Neural progenitor cell (in vitro differentiated cells): ENCODE results near the gene MAP3K9. TPM values are rescaled to one million over a fixed set of nuclear protein-coding genes. Genes with fewer than 3 reads are reported as not detected.

Source experiments
- DNase-seq: peaks from one replicate; pipeline ENCODE4 v3.0.0-alpha.2; 2016; ENCODE audit warnings: low spot score
- H2AFZ ChIP-seq: fragments of 200-600 bp; sonication (generic); replicated peaks from 2 replicates; pipeline ENCODE4 v1.6.1; 2016; ENCODE audit warnings: antibody characterized with exemption
- H3F3A ChIP-seq: fragments of 200-600 bp; sonication (generic); 2 replicates; pipeline ENCODE4 v1.6.1; 2016; ENCODE audit warnings: antibody characterized with exemption, low read depth
- H3K27ac ChIP-seq: fragments of 200-600 bp; sonication (generic); 2 replicates; pipeline ENCODE4 v1.5.1; 2016; ENCODE audit warnings: mild to moderate bottlenecking
- H3K27me3 ChIP-seq: fragments of 200-600 bp; sonication (generic); 2 replicates; pipeline ENCODE4 v1.6.1; 2016; ENCODE audit warnings: mild to moderate bottlenecking, moderate library complexity
- H3K36me3 ChIP-seq: fragments of 200-600 bp; sonication (generic); 2 replicates; pipeline ENCODE4 v1.5.1; 2016
- H3K4me1 ChIP-seq: fragments of 200-600 bp; sonication (generic); 2 replicates; pipeline ENCODE4 v1.6.1; 2016; ENCODE audit warnings: mixed run types
- H3K4me2 ChIP-seq: fragments of 200-600 bp; sonication (generic); 2 replicates; pipeline ENCODE4 v1.6.1; 2016
- H3K4me3 ChIP-seq: fragments of 200-600 bp; sonication (generic); 2 replicates; pipeline ENCODE4 v1.5.1; 2016
- H3K79me2 ChIP-seq: fragments of 200-600 bp; sonication (generic); 2 replicates; pipeline ENCODE4 v1.6.1; 2016; ENCODE audit warnings: low read depth
- H3K9ac ChIP-seq: fragments of 200-600 bp; sonication (generic); 2 replicates; pipeline ENCODE4 v1.6.1; 2016
- H3K9me3 ChIP-seq: fragments of 200-600 bp; sonication (generic); 2 replicates; pipeline ENCODE4 v1.5.1; 2016; ENCODE audit warnings: low read depth
- H4K20me1 ChIP-seq: fragments of 200-600 bp; sonication (generic); 2 replicates; pipeline ENCODE4 v1.6.1; 2016; ENCODE audit warnings: low read depth
- H3K27ac Mint-ChIP-seq: 3 replicates; pipeline ENCODE4 v1.8.0; 2021; ENCODE audit warnings: mixed read lengths
- H3K27me3 Mint-ChIP-seq: 2 replicates; pipeline ENCODE4 v1.8.0; 2022; ENCODE audit warnings: low read depth, mild to moderate bottlenecking, inconsistent platforms, moderate library complexity, mixed read lengths; ENCODE audit not compliant: insufficient read depth
- H3K36me3 Mint-ChIP-seq: 3 replicates; pipeline ENCODE4 v1.8.0; 2021; ENCODE audit warnings: mixed read lengths
- H3K4me1 Mint-ChIP-seq: 3 replicates; pipeline ENCODE4 v1.8.0; 2021; ENCODE audit warnings: mixed read lengths
- H3K4me3 Mint-ChIP-seq: 3 replicates; pipeline ENCODE4 v1.8.0; 2021; ENCODE audit warnings: mild to moderate bottlenecking, moderate library complexity, mixed read lengths
- H3K9me3 Mint-ChIP-seq: 3 replicates; pipeline ENCODE4 v1.8.0; 2020; ENCODE audit warnings: mixed read lengths
- CTCF ChIP-seq: fragments of 200-600 bp; sonication (generic); IDR thresholded peaks from 2 replicates; pipeline ENCODE4 v1.5.1; 2017; ENCODE audit warnings: antibody characterized with exemption, mild to moderate bottlenecking
- EZH2 ChIP-seq: fragments of 200-600 bp; sonication (generic); IDR thresholded peaks from 2 replicates; pipeline ENCODE4 v1.6.1; 2017; ENCODE audit warnings: antibody characterized with exemption, mild to moderate bottlenecking, moderate library complexity
- EZH2phosphoT487 ChIP-seq: fragments of 200-600 bp; sonication (generic); IDR thresholded peaks from 2 replicates; pipeline ENCODE4 v1.6.1; 2017; ENCODE audit warnings: antibody characterized with exemption
- total RNA-seq: library from RNA; depleted of rRNA; stranded (reverse); fragments of >200 nt; gene quantifications from 2 replicates; pipeline ENCODE4 v1.2.3, GENCODE V29; 2015; ENCODE audit warnings: low replicate concordance

Gene MAP3K9
- total RNA-seq, 1 donor from 2014 or later, result 14.9 TPM

GRCh38 chr14:70685474-70686197, 123.7 kb downstream of the MAP3K9 start:
- H3K27me3 Mint-ChIP-seq, result no peaks in the 10 kb centered on the region
- TF ChIP-seq EZH2phosphoT487, result no peak
- TF ChIP-seq EZH2, result no peak
- no peak for TF ChIP-seq CTCF
- H3K9me3 Mint-ChIP-seq, result no peaks in the 10 kb centered on the region
- DNase-seq, result peak; percentile 36
- Histone ChIP-seq H3K36me3 (no peaks in the 10 kb centered on the region), H3K27ac (no peak overlapping the region), H3K4me1 (peaks cover 11% of the 10 kb centered on the region), H3F3A (no peaks in the 10 kb centered on the region), H3K4me2 (peak overlapping the region; percentile 19), H3K9ac (no peak overlapping the region), H4K20me1 (no peaks in the 10 kb centered on the region), H3K27me3 (no peaks in the 10 kb centered on the region), H2AFZ (peak overlapping the region; percentile 54), H3K4me3 (no peak overlapping the region), H3K9me3 (no peaks in the 10 kb centered on the region), H3K79me2 (no peaks in the 10 kb centered on the region)
- H3K36me3 Mint-ChIP-seq, result no peaks in the 10 kb centered on the region
- no peak overlapping the region for H3K27ac Mint-ChIP-seq
- H3K4me3 Mint-ChIP-seq, result no peak overlapping the region
- H3K4me1 Mint-ChIP-seq, result peaks cover 2% of the 10 kb centered on the region

GRCh38 chr14:70683983-70684382, 125.3 kb downstream of the MAP3K9 start:
- Mint-ChIP-seq H3K9me3 (no peaks in the 10 kb centered on the region), H3K27ac (no peak overlapping the region)
- no peak overlapping the region for H3K9ac ChIP-seq

GRCh38 chr14:70680748-70681147, 128.6 kb downstream of the MAP3K9 start:
- H3K27ac Mint-ChIP-seq, result no peak overlapping the region
- no peak overlapping the region for H3K4me3 Mint-ChIP-seq

More at GRCh38 chr14:70683983-70684382, 125.3 kb downstream of the MAP3K9 start:
- Histone ChIP-seq H3K79me2 (no peaks in the 10 kb centered on the region), H3K4me2 (no peak overlapping the region), H4K20me1 (no peaks in the 10 kb centered on the region), H3K9me3 (no peaks in the 10 kb centered on the region), H3K4me1 (peaks cover 11% of the 10 kb centered on the region), H3K27me3 (no peaks in the 10 kb centered on the region), H3K27ac (no peak overlapping the region), H3K4me3 (no peak overlapping the region), H3F3A (no peaks in the 10 kb centered on the region), H3K36me3 (no peaks in the 10 kb centered on the region), H2AFZ (no peak overlapping the region)
- DNase-seq, result no peak
- H3K36me3 Mint-ChIP-seq, result no peaks in the 10 kb centered on the region
- TF ChIP-seq EZH2phosphoT487, result no peak
- no peak for TF ChIP-seq EZH2
- TF ChIP-seq CTCF, result no peak
- no peaks in the 10 kb centered on the region for H3K27me3 Mint-ChIP-seq
- H3K4me1 Mint-ChIP-seq, result peaks cover 2% of the 10 kb centered on the region
- no peak overlapping the region for H3K4me3 Mint-ChIP-seq

More at GRCh38 chr14:70680748-70681147, 128.6 kb downstream of the MAP3K9 start:
- Histone ChIP-seq H3K4me3 (no peak overlapping the region), H3K36me3 (no peaks in the 10 kb centered on the region), H3K4me1 (peaks cover 8% of the 10 kb centered on the region), H2AFZ (no peak overlapping the region), H3K79me2 (no peaks in the 10 kb centered on the region), H4K20me1 (no peaks in the 10 kb centered on the region), H3K27ac (no peak overlapping the region), H3F3A (no peaks in the 10 kb centered on the region), H3K4me2 (no peak overlapping the region), H3K9me3 (no peaks in the 10 kb centered on the region), H3K27me3 (no peaks in the 10 kb centered on the region), H3K9ac (no peak overlapping the region)
- H3K27me3 Mint-ChIP-seq, result no peaks in the 10 kb centered on the region
- H3K4me1 Mint-ChIP-seq, result no peaks in the 10 kb centered on the region
- H3K36me3 Mint-ChIP-seq, result peaks cover under 1% of the 10 kb centered on the region
- TF ChIP-seq EZH2phosphoT487, result no peak
- TF ChIP-seq EZH2, result no peak
- no peak for TF ChIP-seq CTCF
- no peak for DNase-seq
- no peaks in the 10 kb centered on the region for H3K9me3 Mint-ChIP-seq
